Measurements from ENCODE around the gene ZNF329. TPM values are rescaled to one million over a fixed set of nuclear protein-coding genes. Genes with fewer than 3 reads are reported as not detected.
A peak's percentile ranks its signal among the peaks of the same experiment; 100 is the strongest.

Gene ZNF329
- total and polyA plus RNA-seq, 3 donors from 2014 or later = 19.8 to 24.2 (median 20.7) TPM

- WGBS, 2 donors = 82 to 87% methylated on average over 1 of the region's 1 CpG
- intact Hi-C loops (cut with DNase I; ENCODE audit: low total_unique reads) = no loop called here
These were observed 15.7 kb upstream of the ZNF329 start for GRCh38 chr19:58166268-58166667.

GRCh38 chr19:58157045-58157728, 6.6 kb upstream of the ZNF329 start:
- Histone ChIP-seq H3K36me3 (ENCODE audit: low read depth, missing control alignments) (no peaks in the 10 kb centered on the region), H3K27me3 (no peaks in the 10 kb centered on the region), H3K4me3 (peak overlapping the region; percentile 29 to 47), H3K27ac (no peak overlapping the region), H3K9me3 (no peaks in the 10 kb centered on the region), H3K4me1 (peaks cover 7% of the 10 kb centered on the region)
- intact Hi-C loops (cut with DNase I; ENCODE audit: low total_unique reads) = loop anchor here (10.0 kb wide), 1 partner anchor 132 kb away; no protein-coding TSS in a partner anchor
- TF ChIP-seq CTCF (IDR thresholded peaks at IDR 0.05) (no peak), POLR2A (IDR thresholded peaks at IDR 0.05) (no peak)
- WGBS, 2 donors = 67 to 90% methylated on average over 12 to 52 of the region's 53 CpGs
- peak; percentile 22 for DNase-seq

More at GRCh38 chr19:58166268-58166667, 15.7 kb upstream of the ZNF329 start:
- TF ChIP-seq POLR2A (IDR thresholded peaks at IDR 0.05) = no peak
- no peak for TF ChIP-seq CTCF (IDR thresholded peaks at IDR 0.05)
- DNase-seq = no peak
- no peaks in the 10 kb centered on the region for H3K4me1 ChIP-seq
- no peak overlapping the region for H3K4me3 ChIP-seq
- H3K9me3 ChIP-seq = no peaks in the 10 kb centered on the region
- no peak overlapping the region for H3K27ac ChIP-seq
- H3K36me3 ChIP-seq (ENCODE audit: low read depth, missing control alignments) = no peaks in the 10 kb centered on the region
- H3K27me3 ChIP-seq = no peaks in the 10 kb centered on the region

GRCh38 chr19:58154679-58155648, 4.4 kb upstream of the ZNF329 start:
- Histone ChIP-seq H3K4me1 (peaks cover 11% of the 10 kb centered on the region), H3K36me3 (ENCODE audit: low read depth, missing control alignments) (no peaks in the 10 kb centered on the region), H3K27me3 (no peaks in the 10 kb centered on the region), H3K9me3 (no peaks in the 10 kb centered on the region), H3K27ac (peak overlapping the region; percentile 71 to 75), H3K4me3 (peak overlapping the region; percentile 74 to 83)
- intact Hi-C loops (cut with DNase I; ENCODE audit: low total_unique reads) = loop anchor here (10.0 kb wide), 1 partner anchor 130 kb away; no protein-coding TSS in a partner anchor
- TF ChIP-seq POLR2A (IDR thresholded peaks at IDR 0.05) = no peak
- TF ChIP-seq CTCF (IDR thresholded peaks at IDR 0.05) = peak; percentile 94 to 99 (median 99)
- 3% methylated on average over 50 to 76 of the region's 85 CpGs for WGBS, 2 donors
- peak; percentile 95 for DNase-seq

GRCh38 chr19:58154287-58154678, 3.7 kb upstream of the ZNF329 start:
- DNase-seq = peak; percentile 63
- no peaks in the 10 kb centered on the region for H3K27me3 ChIP-seq

More at GRCh38 chr19:58154287-58154678, 3.7 kb upstream of the ZNF329 start:
- Histone ChIP-seq H3K27ac (peak overlapping the region; percentile 71 to 75), H3K36me3 (ENCODE audit: low read depth, missing control alignments) (no peaks in the 10 kb centered on the region), H3K4me1 (peaks cover 11% of the 10 kb centered on the region), H3K4me3 (peak overlapping the region; percentile 74 to 83), H3K9me3 (no peaks in the 10 kb centered on the region)
- WGBS, 2 donors = 2 to 3% methylated on average over 11 to 12 of the region's 12 CpGs
- TF ChIP-seq POLR2A (IDR thresholded peaks at IDR 0.05) = no peak
- TF ChIP-seq CTCF (IDR thresholded peaks at IDR 0.05) = no peak
- intact Hi-C loops (cut with DNase I; ENCODE audit: low total_unique reads) = loop anchor here (10.0 kb wide), 1 partner anchor 129 kb away; no protein-coding TSS in a partner anchor
